H1 (cell line): ENCODE results near the gene LRRC28. TPM values are rescaled to one million over a fixed set of nuclear protein-coding genes. Genes with fewer than 3 reads are reported as not detected.

ENCODE experiments used
- CTCF ChIA-PET: fragments of 300-600 bp; sonication (Branson Sonifier 250); formaldehyde crosslinking; loops from one replicate; lab custom pipeline; 2021; ENCODE audit not compliant: partially characterized antibody; lab: Charles Lee
- POLR2A ChIA-PET: fragments of 300-600 bp; sonication (Branson Sonifier 250); formaldehyde crosslinking; loops from one replicate; lab custom pipeline; 2021; ENCODE audit warnings: inconsistent platforms; ENCODE audit not compliant: partially characterized antibody; lab: Charles Lee
- DNase-seq, 2 experiments: peaks; one replicate each; pipeline versions ENCODE4 v3.0.0 to v3.0.0-alpha.2; 2010 to 2022; ENCODE audit warnings: low spot score in 2 of 2, low read depth in 1 of 2, mixed read lengths in 1 of 2
- FAIRE-seq: peaks from 2 replicates; lab custom pipeline; 2011; peaks lifted over from hg19 to GRCh38; lab: Jason Lieb, UNC
- H2AFZ ChIP-seq: 2 replicates; pipeline ENCODE4 v1.8.1; 2012; ENCODE audit warnings: low read length, inconsistent platforms
- H2AK5ac ChIP-seq: 2 replicates; pipeline ENCODE4 v1.6.1; 2013; ENCODE audit warnings: low read depth, low read length
- H2BK120ac ChIP-seq: replicated peaks from 2 replicates; pipeline ENCODE3; 2013; ENCODE audit warnings: low read depth, low read length, inconsistent platforms
- H2BK12ac ChIP-seq: 2 replicates; pipeline ENCODE4 v1.6.1; 2013; ENCODE audit warnings: low read depth, low read length
- H2BK15ac ChIP-seq: 2 replicates; pipeline ENCODE4 v1.6.1; 2013; ENCODE audit warnings: low read length
- H2BK20ac ChIP-seq: 2 replicates; pipeline ENCODE4 v1.6.1; 2013; ENCODE audit warnings: low read length
- H2BK5ac ChIP-seq: 2 replicates; pipeline ENCODE4 v1.6.1; 2013; ENCODE audit warnings: low read depth, low read length
- H3K14ac ChIP-seq: 2 replicates; pipeline ENCODE4 v1.6.1; 2013; ENCODE audit warnings: inconsistent platforms; ENCODE audit not compliant: insufficient read length
- H3K18ac ChIP-seq: 2 replicates; pipeline ENCODE4 v1.6.1; 2013; ENCODE audit warnings: low read length; ENCODE audit errors: extremely low read depth
- H3K23ac ChIP-seq: 2 replicates; pipeline ENCODE4 v1.6.1; 2013; ENCODE audit warnings: inconsistent platforms; ENCODE audit not compliant: insufficient read length
- H3K23me2 ChIP-seq: 2 replicates; pipeline ENCODE4 v1.6.1; 2013; ENCODE audit warnings: low read depth, low read length
- H3K27ac ChIP-seq: 2 replicates; pipeline ENCODE4 v1.6.1; 2011; ENCODE audit warnings: low read depth, low read length, inconsistent platforms
- H3K27me3 ChIP-seq, 4 experiments: replicated peaks in 1 of 4; 1 replicate in 1 of 4; 2 replicates in 3 of 4; pipeline versions ENCODE4 v1.6.1 to v1.8.1; 2011 to 2013; ENCODE audit warnings: low read length in 3 of 4, mild to moderate bottlenecking in 3 of 4, inconsistent platforms in 2 of 4, mixed read lengths in 2 of 4, moderate library complexity in 1 of 4; ENCODE audit not compliant: control insufficient read depth in 3 of 4, insufficient read depth in 3 of 4; ENCODE audit errors: extremely low read depth in 1 of 4
- H3K36me3 ChIP-seq, 4 experiments: 2 replicates each; pipeline versions ENCODE4 v1.6.1 to v1.8.1; 2011 to 2013; ENCODE audit warnings: mild to moderate bottlenecking in 4 of 4, low read length in 3 of 4, moderate library complexity in 2 of 4, control low read depth in 1 of 4, inconsistent platforms in 1 of 4; ENCODE audit not compliant: insufficient read depth in 4 of 4, control insufficient read depth in 2 of 4
- H3K4ac ChIP-seq: replicated peaks from 2 replicates; pipeline ENCODE3; 2013; ENCODE audit warnings: low read length, low read depth, mixed read lengths, inconsistent platforms; ENCODE audit not compliant: insufficient read length
- H3K4me1 ChIP-seq, 4 experiments: replicated peaks in 1 of 4; 1 replicate in 1 of 4; 2 replicates in 3 of 4; pipeline versions ENCODE4 v1.6.1 to v1.8.1; 2011 to 2013; ENCODE audit warnings: low read length in 3 of 4, inconsistent platforms in 2 of 4, mixed read lengths in 1 of 4; ENCODE audit not compliant: insufficient read depth in 4 of 4, control insufficient read depth in 3 of 4
- H3K4me2 ChIP-seq, 2 experiments: 2 replicates each; pipeline versions ENCODE4 v1.6.1 to v1.8.1; 2011 to 2013; ENCODE audit warnings: low read depth in 2 of 2, low read length in 2 of 2, control low read depth in 1 of 2, inconsistent platforms in 1 of 2, mild to moderate bottlenecking in 1 of 2; ENCODE audit not compliant: insufficient read depth in 1 of 2
- H3K4me3 ChIP-seq, 4 experiments: fragments of 200-600, 300-600 bp in 1 of 4; sonication (generic), shearing (Covaris generic), sonication (Bioruptor Twin) in 1 of 4; 2 replicates each; pipeline versions ENCODE4 v1.5.1 to v1.8.1; 2011 to 2016; ENCODE audit warnings: low read length in 4 of 4, low read depth in 3 of 4, control low read depth in 2 of 4, inconsistent platforms in 2 of 4, mild to moderate bottlenecking in 2 of 4, mixed read lengths in 1 of 4, moderate library complexity in 1 of 4; ENCODE audit not compliant: insufficient read depth in 2 of 4; ENCODE audit errors: extremely low read depth in 1 of 4
- H3K56ac ChIP-seq: replicated peaks from 2 replicates; pipeline ENCODE3; 2013; ENCODE audit warnings: low read depth, mild to moderate bottlenecking, mixed read lengths, low read length, inconsistent platforms; ENCODE audit not compliant: insufficient read length
- H3K79me1 ChIP-seq: 2 replicates; pipeline ENCODE4 v1.6.1; 2013; ENCODE audit warnings: low read depth, low read length, control low read depth
- H3K79me2 ChIP-seq, 2 experiments: 2 replicates each; pipeline versions ENCODE4 v1.6.1 to v1.8.1; 2012 to 2013; ENCODE audit warnings: low read length in 2 of 2, mild to moderate bottlenecking in 2 of 2, inconsistent platforms in 1 of 2; ENCODE audit not compliant: insufficient read depth in 2 of 2, control insufficient read depth in 1 of 2
- H3K9ac ChIP-seq, 4 experiments: replicated peaks in 1 of 4; 1 replicate in 1 of 4; 2 replicates in 3 of 4; pipeline versions ENCODE4 v1.6.1 to v1.8.1; 2011 to 2013; ENCODE audit warnings: low read depth in 3 of 4, low read length in 3 of 4, control low read depth in 2 of 4, mild to moderate bottlenecking in 2 of 4, moderate library complexity in 2 of 4, inconsistent platforms in 1 of 4; ENCODE audit errors: extremely low read depth in 1 of 4
- H3K9me3 ChIP-seq, 2 experiments: 2 replicates each; pipeline versions ENCODE4 v1.6.1 to v1.8.1; 2012 to 2013; ENCODE audit warnings: mild to moderate bottlenecking in 2 of 2, moderate library complexity in 2 of 2, control low read depth in 1 of 2, inconsistent platforms in 1 of 2, low read depth in 1 of 2, low read length in 1 of 2, mixed read lengths in 1 of 2; ENCODE audit not compliant: insufficient read depth in 2 of 2
- H4K20me1 ChIP-seq, 2 experiments: replicated peaks in 1 of 2; 2 replicates each; pipeline versions ENCODE3 to v1.8.1; 2011 to 2013; ENCODE audit warnings: inconsistent platforms in 2 of 2, low read length in 2 of 2, mild to moderate bottlenecking in 1 of 2; ENCODE audit not compliant: insufficient read depth in 2 of 2, control insufficient read depth in 1 of 2
- H4K5ac ChIP-seq: 2 replicates; pipeline ENCODE4 v1.6.1; 2013; ENCODE audit warnings: low read length, low read depth, mixed read lengths, inconsistent platforms; ENCODE audit not compliant: insufficient read length
- H4K8ac ChIP-seq: 2 replicates; pipeline ENCODE4 v1.8.0; 2013; ENCODE audit warnings: mild to moderate bottlenecking, moderate library complexity, low read length, inconsistent platforms; ENCODE audit not compliant: insufficient read depth; ENCODE audit errors: extremely low read depth
- H4K91ac ChIP-seq: replicated peaks from 2 replicates; pipeline ENCODE3; 2013; ENCODE audit warnings: low read length, mixed read lengths, inconsistent platforms; ENCODE audit not compliant: insufficient read length
- BACH1 ChIP-seq: IDR thresholded peaks from 2 replicates; pipeline ENCODE4 v1.6.1; 2012; ENCODE audit warnings: low read length, improper control_type of control experiment
- RAD21 ChIP-seq, 2 experiments: IDR thresholded peaks in 1 of 2; conservative IDR thresholded peaks in 1 of 2; 2 replicates each; pipeline ENCODE4 v1.6.1; 2011; ENCODE audit warnings: low read depth in 2 of 2, low read length in 2 of 2, improper control_type of control experiment in 1 of 2, inconsistent platforms in 1 of 2, mild to moderate bottlenecking in 1 of 2, moderate library complexity in 1 of 2
- WGBS, 2 experiments: shearing (Covaris generic) in 1 of 2; methylation state at CpG; one replicate each; pipeline versions ENCODE4 v1.1.6 to v1.1.7; 2013 to 2015; ENCODE audit warnings: low lambda C conversion rate in 2 of 2, mixed read lengths in 2 of 2, inconsistent platforms in 1 of 2, low coverage in 1 of 2, missing lambda C conversion rate in 1 of 2; ENCODE audit not compliant: insufficient replicate concordance in 2 of 2, insufficient coverage in 1 of 2, insufficient read length in 1 of 2; ENCODE audit errors: extremely low coverage in 1 of 2, missing lambda C conversion rate in 1 of 2; 5-methylcytosine and 5-hydroxymethylcytosine counted together
- polyA plus RNA-seq, 7 experiments: library from polyadenylated mRNA; depleted of rRNA in 3 of 7; stranded (reverse) in 5 of 7; unstranded in 2 of 7; fragments of >200 nt in 5 of 7; fragments of 200-250 nt in 2 of 7; gene quantifications; 1 replicate in 5 of 7; 2 replicates in 1 of 7; 4 replicates in 1 of 7; pipeline versions ENCODE4 v1.2.1 to v1.2.3, GENCODE V29; 2011 to 2013; ENCODE audit warnings: missing spikeins in 2 of 7, mixed read lengths in 2 of 7
- total RNA-seq: library from RNA; stranded (reverse); fragmentation: NEBNext Ultra II Directional; extraction: Animal tissue kit (Norgen Biotek cat#: 25700); gene quantifications from 2 replicates; pipeline ENCODE4 v1.2.1, GENCODE V29; 2021
- TF ChIP-seq, protein P1 (sequence below), 3 experiments: IDR thresholded peaks; 1 replicate in 2 of 3; 2 replicates in 1 of 3; pipeline versions ENCODE4 v1.5.1 to v1.6.1; 2011; ENCODE audit warnings: low read length in 3 of 3, mild to moderate bottlenecking in 3 of 3, inconsistent platforms in 2 of 3, low read depth in 1 of 3, moderate library complexity in 1 of 3; ENCODE audit not compliant: insufficient read depth in 1 of 3; ENCODE audit errors: control extremely low read depth in 1 of 3

Gene LRRC28
- total and polyA plus RNA-seq, 2 of the 8 experiments (the other 6 are each of a cell fraction or from before 2014, with no cell fraction given): 20.2 to 23.3 TPM

DNA sequence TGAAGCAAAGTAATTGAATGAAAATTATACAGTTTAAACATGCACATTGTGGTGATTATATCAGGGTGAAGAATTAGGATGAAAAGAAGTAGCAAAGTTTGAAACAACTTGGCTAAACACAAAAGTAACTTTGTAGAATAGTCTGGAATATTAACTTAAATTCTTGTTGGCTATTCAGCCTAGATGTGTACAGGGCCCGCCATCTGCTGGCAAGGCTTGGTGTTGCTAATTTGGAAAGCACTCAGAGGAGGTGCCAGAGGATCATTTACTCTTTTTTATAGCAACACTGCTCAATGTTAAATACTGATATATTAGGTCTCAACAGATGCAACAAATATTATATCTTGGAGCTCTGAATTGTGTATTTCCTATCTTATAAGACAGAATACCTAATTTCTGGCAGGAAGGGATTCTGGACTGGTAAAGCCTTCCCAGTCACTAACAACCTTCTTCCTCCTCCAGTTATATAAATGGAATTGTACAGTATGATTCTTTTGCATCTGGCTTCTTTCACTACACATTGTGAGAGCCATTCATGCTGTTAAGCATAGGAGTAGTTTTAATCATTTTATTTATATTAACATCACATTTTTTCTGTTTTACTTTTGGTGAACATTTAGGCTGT lies 38.0 kb upstream of the LRRC28 start:
- H3K4me3 ChIP-seq: no peak overlapping the region
- H3K14ac ChIP-seq: no peak overlapping the region
- no peak overlapping the region for H3K23ac ChIP-seq
- no peaks in the 10 kb centered on the region for H3K79me1 ChIP-seq
- no peaks in the 10 kb centered on the region for H3K23me2 ChIP-seq
- H3K9ac ChIP-seq: no peak overlapping the region
- no peak overlapping the region for H3K4me2 ChIP-seq
- FAIRE-seq: peak; percentile 19
- ChIA-PET POLR2A (no interaction called here), CTCF (interaction anchor here (0.6 to 10.4 kb wide), 34 partner anchors 9 to 1748 kb away, joined by 3 to 114 read pairs (median 4); partner anchors contain the start of gene SYNM)
- no peak overlapping the region for H2AK5ac ChIP-seq
- H4K5ac ChIP-seq: no peak overlapping the region
- H3K56ac ChIP-seq: no peak overlapping the region
- H3K9me3 ChIP-seq: no peaks in the 10 kb centered on the region
- peaks cover 0 to 8% (median 4%) of the 10 kb centered on the region in 4 experiments; a peak in 5 of 8 replicates for H3K36me3 ChIP-seq
- no peaks in the 10 kb centered on the region for H3K4me1 ChIP-seq
- peak; percentile 19 to 79 for DNase-seq
- no peak overlapping the region for H2BK20ac ChIP-seq
- H3K79me2 ChIP-seq: no peaks in the 10 kb centered on the region
- no peak overlapping the region for H2BK5ac ChIP-seq
- H3K27me3 ChIP-seq: no peaks in the 10 kb centered on the region
- no peak overlapping the region for H2BK120ac ChIP-seq
- H4K8ac ChIP-seq: no peak overlapping the region
- H3K27ac ChIP-seq: no peak overlapping the region
- H3K18ac ChIP-seq: no peak overlapping the region
- no peak overlapping the region for H2BK15ac ChIP-seq
- no peak overlapping the region for H3K4ac ChIP-seq
- TF ChIP-seq BACH1: no peak
- TF ChIP-seq, protein P1, sequence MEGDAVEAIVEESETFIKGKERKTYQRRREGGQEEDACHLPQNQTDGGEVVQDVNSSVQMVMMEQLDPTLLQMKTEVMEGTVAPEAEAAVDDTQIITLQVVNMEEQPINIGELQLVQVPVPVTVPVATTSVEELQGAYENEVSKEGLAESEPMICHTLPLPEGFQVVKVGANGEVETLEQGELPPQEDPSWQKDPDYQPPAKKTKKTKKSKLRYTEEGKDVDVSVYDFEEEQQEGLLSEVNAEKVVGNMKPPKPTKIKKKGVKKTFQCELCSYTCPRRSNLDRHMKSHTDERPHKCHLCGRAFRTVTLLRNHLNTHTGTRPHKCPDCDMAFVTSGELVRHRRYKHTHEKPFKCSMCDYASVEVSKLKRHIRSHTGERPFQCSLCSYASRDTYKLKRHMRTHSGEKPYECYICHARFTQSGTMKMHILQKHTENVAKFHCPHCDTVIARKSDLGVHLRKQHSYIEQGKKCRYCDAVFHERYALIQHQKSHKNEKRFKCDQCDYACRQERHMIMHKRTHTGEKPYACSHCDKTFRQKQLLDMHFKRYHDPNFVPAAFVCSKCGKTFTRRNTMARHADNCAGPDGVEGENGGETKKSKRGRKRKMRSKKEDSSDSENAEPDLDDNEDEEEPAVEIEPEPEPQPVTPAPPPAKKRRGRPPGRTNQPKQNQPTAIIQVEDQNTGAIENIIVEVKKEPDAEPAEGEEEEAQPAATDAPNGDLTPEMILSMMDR (IDR thresholded peaks at IDR 0.05; ENCODE audit: control extremely low read depth in 1 of 3, insufficient read depth in 1 of 3, low read depth in 1 of 3, low read length in 3 of 3): peak; percentile 46 to 81 (median 72)
- TF ChIP-seq RAD21 (IDR thresholded peaks at IDR 0.05 in 1 of 2, conservative IDR thresholded peaks at IDR 0.05 in 1 of 2; ENCODE audit: low read depth in 2 of 2, low read length in 2 of 2): peak; percentile 90 to 91
- H4K20me1 ChIP-seq: peaks cover 0 to 2% of the 10 kb centered on the region in 2 experiments
- no peak overlapping the region for H4K91ac ChIP-seq
- no peak overlapping the region for H2BK12ac ChIP-seq
- WGBS, 2 experiments: 7% methylated on average over 1 of the region's 1 CpG; no CpG with 5 or more reads in 1 of the 2 experiments
- no peak overlapping the region for H2AFZ ChIP-seq
